Measurements from ENCODE around the gene RPS19BP1.

Gene RPS19BP1

GRCh38 chr22:39530116-39530515 lies 2.4 kb downstream of the RPS19BP1 start:
- intact Hi-C loops (cut with DNase I; ENCODE audit: low total_unique reads), result loop anchor here (10.0 kb wide), 1 partner anchor 815 kb away; the partner anchor contains the start of gene ADSL
- DNase-seq, result no peak
- Histone ChIP-seq H3K9me3 (no peaks in the 10 kb centered on the region), H3K4me3 (no peak overlapping the region), H3K4me1 (peaks cover 9 to 71% (median 54%) of the 10 kb centered on the region in 4 donors), H3K27ac (peak overlapping the region; percentile 47 to 51), H3K27me3 (no peaks in the 10 kb centered on the region), H3K36me3 (peaks cover 2 to 55% (median 4%) of the 10 kb centered on the region in 3 donors)
- no peak for TF ChIP-seq CTCF (IDR thresholded peaks at IDR 0.05)

GRCh38 chr22:39529487-39529851 lies 3.1 kb downstream of the RPS19BP1 start:
- Histone ChIP-seq H3K27ac (peak overlapping the region; percentile 47 to 51), H3K9me3 (no peaks in the 10 kb centered on the region), H3K27me3 (no peaks in the 10 kb centered on the region), H3K36me3 (peaks cover 8 to 61% (median 11%) of the 10 kb centered on the region in 3 donors), H3K4me3 (peak overlapping the region in 1 of 2 donors; percentile 19), H3K4me1 (peaks cover 9 to 71% (median 56%) of the 10 kb centered on the region in 4 donors)
- no peak for TF ChIP-seq CTCF (IDR thresholded peaks at IDR 0.05)
- DNase-seq, result no peak
- intact Hi-C loops (cut with DNase I; ENCODE audit: low total_unique reads), result loop anchor here (5.0 to 10.0 kb wide), 3 partner anchors 37 to 212 kb away; partner anchors contain the start of gene RPL3

- intact Hi-C loops (cut with DNase I; ENCODE audit: low total_unique reads), result loop anchor here (5.0 to 10.0 kb wide), 3 partner anchors 37 to 212 kb away; partner anchors contain the start of gene RPL3
- no peaks in the 10 kb centered on the region for H3K9me3 ChIP-seq
- peak; percentile 96 to 98 for TF ChIP-seq CTCF (IDR thresholded peaks at IDR 0.05)
- peaks cover 9 to 75% (median 60%) of the 10 kb centered on the region in 4 donors for H3K4me1 ChIP-seq
- no peaks in the 10 kb centered on the region for H3K27me3 ChIP-seq
- H3K4me3 ChIP-seq, result peak overlapping the region in 1 of 2 donors; percentile 19
- H3K27ac ChIP-seq, result peak overlapping the region; percentile 47 to 51
- H3K36me3 ChIP-seq, result peaks cover 14 to 67% (median 17%) of the 10 kb centered on the region in 3 donors
- DNase-seq, result peak; percentile 89 to 94
Measured at GRCh38 chr22:39528681-39529486, 3.7 kb downstream of the RPS19BP1 start.

- intact Hi-C loops (cut with DNase I; ENCODE audit: low total_unique reads), result loop anchor here (5.0 to 10.0 kb wide), 3 partner anchors 36 to 211 kb away; partner anchors contain the start of gene RPL3
- H3K4me3 ChIP-seq, result peak overlapping the region in 1 of 2 donors; percentile 19
- TF ChIP-seq CTCF (IDR thresholded peaks at IDR 0.05), result no peak
Measured at GRCh38 chr22:39528080-39528661, 4.4 kb downstream of the RPS19BP1 start.

GRCh38 chr22:39527481-39527961 lies 5.0 kb downstream of the RPS19BP1 start:
- Histone ChIP-seq H3K9me3 (no peaks in the 10 kb centered on the region), H3K36me3 (peaks cover 17 to 81% (median 30%) of the 10 kb centered on the region in 3 donors), H3K4me3 (no peak overlapping the region), H3K4me1 (peaks cover 14 to 88% (median 71%) of the 10 kb centered on the region in 4 donors), H3K27ac (peak overlapping the region; percentile 46 to 47), H3K27me3 (no peaks in the 10 kb centered on the region)
- TF ChIP-seq CTCF (IDR thresholded peaks at IDR 0.05), result no peak
- no peak for DNase-seq
- intact Hi-C loops (cut with DNase I; ENCODE audit: low total_unique reads), result loop anchor here (5.0 to 10.0 kb wide), 3 partner anchors 35 to 210 kb away; partner anchors contain the start of gene RPL3

More at GRCh38 chr22:39528080-39528661, 4.4 kb downstream of the RPS19BP1 start:
- Histone ChIP-seq H3K27ac (peak overlapping the region; percentile 46 to 47), H3K36me3 (peaks cover 14 to 74% (median 24%) of the 10 kb centered on the region in 3 donors), H3K4me1 (peaks cover 9 to 81% (median 66%) of the 10 kb centered on the region in 4 donors), H3K27me3 (no peaks in the 10 kb centered on the region), H3K9me3 (no peaks in the 10 kb centered on the region)
- no peak for DNase-seq

Data from tibial artery (tissue), 4 donors.